SK-N-SH treated with all-trans-retinoic acid at 6 μM for 48 hours (cell line): ENCODE measurements around the gene PLCL2.

Source experiments
- ATAC-seq: fragments of 200-7000 bp; cut with Tn5 transposase; 3 replicates; pipeline ENCODE4 v1.9.1; 2020; ENCODE audit warnings: mild to moderate bottlenecking, moderate library complexity
- ARNTL ChIP-seq: fragments of 450-650 bp; formaldehyde crosslinking; IDR thresholded peaks from 2 replicates; pipeline ENCODE4 v1.5.0; 2020; ENCODE audit warnings: low read depth, mild to moderate bottlenecking, moderate library complexity, borderline replicate concordance
- BACH2 ChIP-seq: fragments of 250-450 bp; sonication (Bioruptor Pico); IDR thresholded peaks from 2 replicates; pipeline ENCODE4 v1.9.0; 2021; ENCODE audit warnings: mild to moderate bottlenecking, borderline replicate concordance
- CREB5 ChIP-seq: fragments of 250-450 bp; sonication (Bioruptor Pico); IDR thresholded peaks from 2 replicates; pipeline ENCODE4 v1.5.1; 2020; ENCODE audit warnings: low read depth, mild to moderate bottlenecking, moderate library complexity
- CSDC2 ChIP-seq: fragments of 250-450 bp; sonication (Bioruptor Pico); IDR thresholded peaks from 2 replicates; pipeline ENCODE4 v1.5.0; 2020; ENCODE audit warnings: mild to moderate bottlenecking, moderate library complexity
- CSRNP3 ChIP-seq: fragments of 250-450 bp; sonication (Bioruptor Pico); IDR thresholded peaks from 2 replicates; pipeline ENCODE4 v1.5.1; 2021; ENCODE audit warnings: mild to moderate bottlenecking, moderate library complexity
- ESRRG ChIP-seq: fragments of 250-450 bp; sonication (Bioruptor Pico); IDR thresholded peaks from 2 replicates; pipeline ENCODE4 v1.6.1; 2021; ENCODE audit warnings: mild to moderate bottlenecking
- GLIS3 ChIP-seq: fragments of 250-450 bp; sonication (Bioruptor Pico); IDR thresholded peaks from 2 replicates; pipeline ENCODE4 v1.5.0; 2020; ENCODE audit warnings: mild to moderate bottlenecking, moderate library complexity
- ISL1 ChIP-seq: fragments of 250-450 bp; sonication (Bioruptor Pico); IDR thresholded peaks from 2 replicates; pipeline ENCODE4 v2.1.2; 2022; ENCODE audit warnings: mild to moderate bottlenecking, moderate library complexity
- OSR1 ChIP-seq: fragments of 250-450 bp; sonication (Bioruptor Pico); IDR thresholded peaks from 2 replicates; pipeline ENCODE4 v1.8.0; 2022; ENCODE audit warnings: moderate library complexity, mild to moderate bottlenecking, inconsistent platforms
- PATZ1 ChIP-seq: fragments of 250-450 bp; sonication (Bioruptor Pico); IDR thresholded peaks from 2 replicates; pipeline ENCODE4 v1.8.0; 2020; ENCODE audit warnings: mild to moderate bottlenecking, moderate library complexity, borderline replicate concordance
- PPARA ChIP-seq: fragments of 250-450 bp; sonication (Bioruptor Pico); IDR thresholded peaks from 2 replicates; pipeline ENCODE4 v1.5.0; 2020; ENCODE audit warnings: mild to moderate bottlenecking, borderline replicate concordance
- RARB ChIP-seq: fragments of 250-450 bp; sonication (Bioruptor Pico); IDR thresholded peaks from 2 replicates; pipeline ENCODE4 v1.8.0; 2021; ENCODE audit warnings: mild to moderate bottlenecking, moderate library complexity
- SNAI2 ChIP-seq: fragments of 250-450 bp; sonication (Bioruptor Pico); IDR thresholded peaks from 2 replicates; pipeline ENCODE4 v1.5.0; 2020; ENCODE audit warnings: mild to moderate bottlenecking, moderate library complexity
- TCF4 ChIP-seq: fragments of 250-450 bp; sonication (Bioruptor Pico); IDR thresholded peaks from 2 replicates; pipeline ENCODE4 v1.8.0; 2021; ENCODE audit warnings: mild to moderate bottlenecking, moderate library complexity, borderline replicate concordance
- TOX ChIP-seq: fragments of 250-450 bp; sonication (Bioruptor Pico); IDR thresholded peaks from 2 replicates; pipeline ENCODE4 v1.8.0; 2021; ENCODE audit warnings: mild to moderate bottlenecking, moderate library complexity, borderline replicate concordance
- ZC3H10 ChIP-seq: fragments of 250-450 bp; sonication (Bioruptor Pico); IDR thresholded peaks from 2 replicates; pipeline ENCODE4 v1.5.1; 2021; ENCODE audit warnings: mild to moderate bottlenecking, moderate library complexity
- ZFP3 ChIP-seq: fragments of 250-450 bp; sonication (Bioruptor Pico); IDR thresholded peaks from 2 replicates; pipeline ENCODE4 v1.5.0; 2020; ENCODE audit warnings: mild to moderate bottlenecking, moderate library complexity
- ZFP30 ChIP-seq: fragments of 450-650 bp; formaldehyde crosslinking; IDR thresholded peaks from 2 replicates; pipeline ENCODE4 v1.5.0; 2022; ENCODE audit warnings: mild to moderate bottlenecking, moderate library complexity
- ZNF565 ChIP-seq: fragments of 450-650 bp; formaldehyde crosslinking; conservative IDR thresholded peaks from 2 replicates; pipeline ENCODE4 v1.5.0; 2020; ENCODE audit warnings: low read depth, mild to moderate bottlenecking, moderate library complexity
- ZNF70 ChIP-seq: fragments of 450-650 bp; formaldehyde crosslinking; IDR thresholded peaks from 2 replicates; pipeline ENCODE4 v1.5.0; 2020; ENCODE audit warnings: mild to moderate bottlenecking, moderate library complexity
- ZNF8 ChIP-seq: fragments of 450-650 bp; formaldehyde crosslinking; IDR thresholded peaks from 2 replicates; pipeline ENCODE4 v1.5.0; 2020; ENCODE audit warnings: mild to moderate bottlenecking, moderate library complexity
- TF ChIP-seq, protein P1 (sequence below): fragments of 250-450 bp; sonication (Bioruptor Pico); IDR thresholded peaks from 2 replicates; pipeline ENCODE4 v1.5.0; 2020; ENCODE audit warnings: mild to moderate bottlenecking, moderate library complexity
- TF ChIP-seq, protein P2 (sequence below): fragments of 250-450 bp; sonication (Bioruptor Pico); IDR thresholded peaks from 2 replicates; pipeline ENCODE4 v1.8.0; 2021; ENCODE audit warnings: low read depth, mild to moderate bottlenecking, moderate library complexity, borderline replicate concordance

The PLCL2 gene

GRCh38 chr3:17055374-17056276 is 170.9 kb downstream of the PLCL2 start:
- no peak for ATAC-seq
- TF ChIP-seq CSDC2 = no peak
- no peak for TF ChIP-seq ZNF8
- no peak for TF ChIP-seq CREB5 (CRISPR knock-in tag)
- no peak for TF ChIP-seq ZFP30
- TF ChIP-seq PATZ1 (CRISPR knock-in tag) = no peak
- TF ChIP-seq, protein P1, sequence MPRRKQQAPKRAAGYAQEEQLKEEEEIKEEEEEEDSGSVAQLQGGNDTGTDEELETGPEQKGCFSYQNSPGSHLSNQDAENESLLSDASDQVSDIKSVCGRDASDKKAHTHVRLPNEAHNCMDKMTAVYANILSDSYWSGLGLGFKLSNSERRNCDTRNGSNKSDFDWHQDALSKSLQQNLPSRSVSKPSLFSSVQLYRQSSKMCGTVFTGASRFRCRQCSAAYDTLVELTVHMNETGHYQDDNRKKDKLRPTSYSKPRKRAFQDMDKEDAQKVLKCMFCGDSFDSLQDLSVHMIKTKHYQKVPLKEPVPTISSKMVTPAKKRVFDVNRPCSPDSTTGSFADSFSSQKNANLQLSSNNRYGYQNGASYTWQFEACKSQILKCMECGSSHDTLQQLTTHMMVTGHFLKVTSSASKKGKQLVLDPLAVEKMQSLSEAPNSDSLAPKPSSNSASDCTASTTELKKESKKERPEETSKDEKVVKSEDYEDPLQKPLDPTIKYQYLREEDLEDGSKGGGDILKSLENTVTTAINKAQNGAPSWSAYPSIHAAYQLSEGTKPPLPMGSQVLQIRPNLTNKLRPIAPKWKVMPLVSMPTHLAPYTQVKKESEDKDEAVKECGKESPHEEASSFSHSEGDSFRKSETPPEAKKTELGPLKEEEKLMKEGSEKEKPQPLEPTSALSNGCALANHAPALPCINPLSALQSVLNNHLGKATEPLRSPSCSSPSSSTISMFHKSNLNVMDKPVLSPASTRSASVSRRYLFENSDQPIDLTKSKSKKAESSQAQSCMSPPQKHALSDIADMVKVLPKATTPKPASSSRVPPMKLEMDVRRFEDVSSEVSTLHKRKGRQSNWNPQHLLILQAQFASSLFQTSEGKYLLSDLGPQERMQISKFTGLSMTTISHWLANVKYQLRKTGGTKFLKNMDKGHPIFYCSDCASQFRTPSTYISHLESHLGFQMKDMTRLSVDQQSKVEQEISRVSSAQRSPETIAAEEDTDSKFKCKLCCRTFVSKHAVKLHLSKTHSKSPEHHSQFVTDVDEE (CRISPR knock-in tag) = no peak
- TF ChIP-seq ISL1 (CRISPR knock-in tag) = no peak
- TF ChIP-seq ZNF565 = no peak
- TF ChIP-seq ARNTL (CRISPR knock-in tag) = no peak

GRCh38 chr3:17057321-17057720 is 172.6 kb downstream of the PLCL2 start:
- peak; percentile 95 for ATAC-seq
- no peak for TF ChIP-seq CSDC2
- TF ChIP-seq CSRNP3 = no peak
- TF ChIP-seq RARB (CRISPR knock-in tag) = no peak
- no peak for TF ChIP-seq TOX (CRISPR knock-in tag)
- TF ChIP-seq ESRRG = no peak
- no peak for TF ChIP-seq OSR1 (CRISPR knock-in tag)
- no peak for TF ChIP-seq ZFP3
- TF ChIP-seq ZNF70 (CRISPR knock-in tag) = no peak
- no peak for TF ChIP-seq PPARA (CRISPR knock-in tag)
- no peak for TF ChIP-seq BACH2
- no peak for TF ChIP-seq ISL1 (CRISPR knock-in tag)
- TF ChIP-seq TCF4 (CRISPR knock-in tag) = no peak
- no peak for TF ChIP-seq GLIS3 (CRISPR knock-in tag)
- TF ChIP-seq SNAI2 = no peak
- no peak for TF ChIP-seq CREB5 (CRISPR knock-in tag)
- TF ChIP-seq, all 23 proteins: peak for 0

DNA sequence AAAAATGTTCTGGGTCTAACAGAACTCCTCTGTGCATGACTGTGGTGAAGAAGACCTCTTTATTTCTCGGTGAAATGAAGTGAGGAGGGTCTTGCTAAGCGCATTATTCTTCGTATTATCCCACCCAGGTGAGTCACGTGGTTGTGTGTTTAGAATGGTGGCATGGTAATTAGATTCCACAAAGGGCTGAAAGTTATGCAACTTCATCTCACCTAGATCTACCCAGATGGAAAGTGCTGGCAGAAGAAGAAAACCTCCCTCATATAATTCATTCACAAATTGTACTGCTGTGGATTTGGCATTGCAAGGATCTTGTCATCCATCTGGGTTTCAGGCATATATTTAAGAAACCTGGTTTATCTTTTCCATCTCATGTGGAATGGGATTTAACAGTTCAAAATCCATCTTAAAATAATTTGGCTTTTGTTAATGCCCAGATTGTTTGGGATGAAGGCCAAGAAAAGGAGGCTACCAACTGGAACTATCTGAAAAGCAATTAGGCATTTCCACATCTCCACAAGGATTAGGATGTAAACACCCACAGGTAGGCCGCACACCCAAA is 175.3 kb downstream of the PLCL2 start:
- ATAC-seq = no peak; the same call in 2 of the 3 replicates
- TF ChIP-seq RARB (CRISPR knock-in tag) = no peak
- TF ChIP-seq ZNF8 = no peak
- TF ChIP-seq TCF4 (CRISPR knock-in tag) = no peak
- TF ChIP-seq, protein P2, sequence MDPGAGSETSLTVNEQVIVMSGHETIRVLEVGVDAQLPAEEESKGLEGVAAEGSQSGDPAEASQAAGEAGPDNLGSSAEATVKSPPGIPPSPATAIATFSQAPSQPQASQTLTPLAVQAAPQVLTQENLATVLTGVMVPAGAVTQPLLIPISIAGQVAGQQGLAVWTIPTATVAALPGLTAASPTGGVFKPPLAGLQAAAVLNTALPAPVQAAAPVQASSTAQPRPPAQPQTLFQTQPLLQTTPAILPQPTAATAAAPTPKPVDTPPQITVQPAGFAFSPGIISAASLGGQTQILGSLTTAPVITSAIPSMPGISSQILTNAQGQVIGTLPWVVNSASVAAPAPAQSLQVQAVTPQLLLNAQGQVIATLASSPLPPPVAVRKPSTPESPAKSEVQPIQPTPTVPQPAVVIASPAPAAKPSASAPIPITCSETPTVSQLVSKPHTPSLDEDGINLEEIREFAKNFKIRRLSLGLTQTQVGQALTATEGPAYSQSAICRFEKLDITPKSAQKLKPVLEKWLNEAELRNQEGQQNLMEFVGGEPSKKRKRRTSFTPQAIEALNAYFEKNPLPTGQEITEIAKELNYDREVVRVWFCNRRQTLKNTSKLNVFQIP (CRISPR knock-in tag) = no peak
- no peak for TF ChIP-seq OSR1 (CRISPR knock-in tag)
- TF ChIP-seq, protein P1 (CRISPR knock-in tag) = no peak
- TF ChIP-seq ZC3H10 (CRISPR knock-in tag) = no peak
- no peak for TF ChIP-seq GLIS3 (CRISPR knock-in tag)
